ENCODE results near the gene ART3. TPM values are rescaled to one million over a fixed set of nuclear protein-coding genes. Genes with fewer than 3 reads are reported as not detected.

Gene ART3
- total RNA-seq, 1 experiment from 2014 or later, result 0.59 TPM

GRCh38 chr4:76091052-76091451 is 16.5 kb downstream of the ART3 start:
- Mint-ChIP-seq H3K4me3 (no peak overlapping the region), H3K27ac (no peak overlapping the region), H3K4me1 (peaks cover 18% of the 10 kb centered on the region), H3K27me3 (ENCODE audit: low read depth) (no peaks in the 10 kb centered on the region), H3K9me3 (peaks cover 5% of the 10 kb centered on the region), H3K36me3 (0 out of 2 replicates have a peak, but pooled peaks cover 2% of the 10 kb centered on the region)
- POLR2A ChIA-PET, result no interaction called here
- CTCF ChIA-PET, result interaction anchor here (0.9 kb wide), 2 partner anchors 95 to 195 kb away, joined by 5 read pairs; no protein-coding TSS in a partner anchor
- ATAC-seq (no peak), DNase-seq (ENCODE audit: low spot score) (no peak)
- TF ChIP-seq, protein P1, sequence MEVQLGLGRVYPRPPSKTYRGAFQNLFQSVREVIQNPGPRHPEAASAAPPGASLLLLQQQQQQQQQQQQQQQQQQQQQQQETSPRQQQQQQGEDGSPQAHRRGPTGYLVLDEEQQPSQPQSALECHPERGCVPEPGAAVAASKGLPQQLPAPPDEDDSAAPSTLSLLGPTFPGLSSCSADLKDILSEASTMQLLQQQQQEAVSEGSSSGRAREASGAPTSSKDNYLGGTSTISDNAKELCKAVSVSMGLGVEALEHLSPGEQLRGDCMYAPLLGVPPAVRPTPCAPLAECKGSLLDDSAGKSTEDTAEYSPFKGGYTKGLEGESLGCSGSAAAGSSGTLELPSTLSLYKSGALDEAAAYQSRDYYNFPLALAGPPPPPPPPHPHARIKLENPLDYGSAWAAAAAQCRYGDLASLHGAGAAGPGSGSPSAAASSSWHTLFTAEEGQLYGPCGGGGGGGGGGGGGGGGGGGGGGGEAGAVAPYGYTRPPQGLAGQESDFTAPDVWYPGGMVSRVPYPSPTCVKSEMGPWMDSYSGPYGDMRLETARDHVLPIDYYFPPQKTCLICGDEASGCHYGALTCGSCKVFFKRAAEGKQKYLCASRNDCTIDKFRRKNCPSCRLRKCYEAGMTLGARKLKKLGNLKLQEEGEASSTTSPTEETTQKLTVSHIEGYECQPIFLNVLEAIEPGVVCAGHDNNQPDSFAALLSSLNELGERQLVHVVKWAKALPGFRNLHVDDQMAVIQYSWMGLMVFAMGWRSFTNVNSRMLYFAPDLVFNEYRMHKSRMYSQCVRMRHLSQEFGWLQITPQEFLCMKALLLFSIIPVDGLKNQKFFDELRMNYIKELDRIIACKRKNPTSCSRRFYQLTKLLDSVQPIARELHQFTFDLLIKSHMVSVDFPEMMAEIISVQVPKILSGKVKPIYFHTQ (CRISPR knock-in tag; IDR thresholded peaks at IDR 0.05), result no peak
- TF ChIP-seq SOX15 (CRISPR knock-in tag; IDR thresholded peaks at IDR 0.05), result no peak
- TF ChIP-seq HMGA2 (CRISPR knock-in tag; IDR thresholded peaks at IDR 0.05), result no peak
- TF ChIP-seq, protein P2, sequence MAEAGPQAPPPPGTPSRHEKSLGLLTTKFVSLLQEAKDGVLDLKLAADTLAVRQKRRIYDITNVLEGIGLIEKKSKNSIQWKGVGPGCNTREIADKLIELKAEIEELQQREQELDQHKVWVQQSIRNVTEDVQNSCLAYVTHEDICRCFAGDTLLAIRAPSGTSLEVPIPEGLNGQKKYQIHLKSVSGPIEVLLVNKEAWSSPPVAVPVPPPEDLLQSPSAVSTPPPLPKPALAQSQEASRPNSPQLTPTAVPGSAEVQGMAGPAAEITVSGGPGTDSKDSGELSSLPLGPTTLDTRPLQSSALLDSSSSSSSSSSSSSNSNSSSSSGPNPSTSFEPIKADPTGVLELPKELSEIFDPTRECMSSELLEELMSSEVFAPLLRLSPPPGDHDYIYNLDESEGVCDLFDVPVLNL (CRISPR knock-in tag; IDR thresholded peaks at IDR 0.05; ENCODE audit: borderline replicate concordance, low read depth), result no peak
- no peak for TF ChIP-seq STAT6 (CRISPR knock-in tag; conservative IDR thresholded peaks at IDR 0.05; ENCODE audit: low read depth)
- TF ChIP-seq ZNF317 (CRISPR knock-in tag; IDR thresholded peaks at IDR 0.05; ENCODE audit: borderline replicate concordance, low read depth), result no peak
- no peak for TF ChIP-seq IRF1 (CRISPR knock-in tag; IDR thresholded peaks at IDR 0.05)
- TF ChIP-seq ATF6 (CRISPR knock-in tag; IDR thresholded peaks at IDR 0.05), result no peak

GRCh38 chr4:76095568-76095967 is 21.1 kb downstream of the ART3 start:
- DNase-seq (ENCODE audit: low spot score) (no peak), ATAC-seq (no peak)
- Mint-ChIP-seq H3K36me3 (0 out of 2 replicates have a peak, but pooled peaks cover 2% of the 10 kb centered on the region), H3K9me3 (peaks cover 5% of the 10 kb centered on the region), H3K27me3 (ENCODE audit: low read depth) (no peaks in the 10 kb centered on the region), H3K4me1 (peaks cover 12% of the 10 kb centered on the region), H3K27ac (no peak overlapping the region), H3K4me3 (no peak overlapping the region)
- POLR2A ChIA-PET, result interaction anchor here (0.7 kb wide), 1 partner anchor 347 kb away, joined by 3 read pairs; no protein-coding TSS in a partner anchor
- CTCF ChIA-PET, result interaction anchor here (0.7 to 0.8 kb wide), 2 partner anchors 8 to 100 kb away, joined by 3 to 4 read pairs; no protein-coding TSS in a partner anchor
- TF ChIP-seq ZMAT4 (CRISPR knock-in tag; IDR thresholded peaks at IDR 0.05) (no peak), TEAD1 (CRISPR knock-in tag; IDR thresholded peaks at IDR 0.05) (no peak), ERG (CRISPR knock-in tag; IDR thresholded peaks at IDR 0.05) (no peak), SOX15 (CRISPR knock-in tag; IDR thresholded peaks at IDR 0.05) (no peak), CBFB (CRISPR knock-in tag; IDR thresholded peaks at IDR 0.05; ENCODE audit: low read depth) (no peak), ZNF263 (CRISPR knock-in tag; IDR thresholded peaks at IDR 0.05; ENCODE audit: low read depth) (no peak), NFYB (CRISPR knock-in tag; conservative IDR thresholded peaks at IDR 0.05; ENCODE audit: low read depth) (no peak)
